ENCODE measurements around the gene DNAH3.
"Not testable (repeated sequence)": the region's sequence is repeated elsewhere in the genome, so short reads cannot be mapped to it uniquely, and the experiment has no call there.

DNAH3 gene

DNA sequence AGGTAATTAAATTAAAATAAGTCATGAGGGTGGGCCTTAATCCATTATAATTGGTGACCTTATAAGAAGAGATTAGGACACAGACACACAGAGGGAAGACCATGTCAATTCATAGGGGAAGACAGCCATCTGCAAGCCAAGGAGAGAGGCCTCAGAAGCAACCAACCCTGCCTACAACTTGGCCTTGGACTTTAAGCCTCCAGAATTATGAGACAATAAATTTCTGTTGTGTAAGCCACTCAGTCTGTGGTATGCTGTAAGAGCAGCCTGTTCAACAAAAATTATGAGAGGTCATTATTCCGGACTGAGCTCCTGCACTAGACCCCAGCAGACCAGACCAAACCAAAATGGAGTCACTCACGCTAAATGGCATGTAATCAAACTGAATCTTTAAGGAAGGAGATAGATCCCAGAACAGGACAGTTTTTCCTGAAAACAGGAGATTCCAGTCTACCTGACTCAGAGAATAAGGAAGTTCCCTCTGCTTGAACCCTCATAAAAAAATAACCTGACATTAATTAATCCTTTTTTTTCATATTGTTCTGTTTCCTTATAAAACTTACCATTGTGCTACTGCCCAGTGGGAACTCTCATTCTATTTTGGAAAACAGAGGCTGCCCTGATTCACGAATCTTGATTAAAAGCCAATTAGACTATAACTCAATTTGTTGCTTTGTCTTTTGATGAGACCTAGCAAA, 74.3 kb downstream of the DNAH3 start:
- H3K4me3 ChIP-seq (ENCODE audit: low read depth, low read length), result no peak overlapping the region

DNA sequence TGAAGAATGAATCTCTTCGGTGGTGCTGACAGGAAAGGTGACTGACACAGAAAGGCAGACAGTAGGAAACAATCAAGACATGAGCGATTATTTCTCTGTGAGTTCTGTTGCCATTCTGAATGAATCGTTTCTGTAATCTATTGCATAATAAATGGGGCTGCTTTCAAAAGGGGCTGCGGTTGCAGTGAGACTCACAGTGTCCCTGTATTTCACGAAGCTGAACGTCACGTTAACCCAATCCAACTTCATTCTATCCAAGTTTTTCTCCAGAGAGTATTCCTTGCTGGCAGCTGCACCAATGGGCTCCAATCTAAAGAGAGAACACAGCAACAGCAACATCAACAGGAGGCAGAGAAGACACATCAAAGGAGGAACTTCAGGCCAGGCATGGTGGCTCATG, 75.4 kb downstream of the DNAH3 start:
- no peak overlapping the region for H3K4me3 ChIP-seq (ENCODE audit: low read depth, low read length)

DNA sequence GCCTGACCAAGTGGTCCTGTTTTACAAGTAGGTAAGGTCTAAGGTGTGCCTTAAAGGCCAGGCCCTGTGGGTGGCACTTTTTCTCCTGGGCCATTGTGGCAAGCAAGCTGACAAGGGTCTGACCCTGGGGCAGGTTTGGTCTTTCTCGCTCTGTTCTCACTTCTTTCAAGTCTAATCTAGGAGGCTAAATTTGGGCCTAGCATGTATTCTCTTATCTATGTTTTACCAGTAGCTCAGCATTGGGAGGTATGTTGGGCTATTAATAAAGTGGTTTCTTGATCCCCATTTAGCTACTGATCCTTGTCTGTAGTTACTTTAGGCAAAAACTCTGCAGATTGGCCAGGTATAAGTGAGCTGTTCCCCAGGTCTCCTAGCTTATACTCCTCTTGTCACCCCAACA, 77.7 kb downstream of the DNAH3 start:
- H3K4me3 ChIP-seq (ENCODE audit: low read depth, low read length), result no peak overlapping the region

DNA sequence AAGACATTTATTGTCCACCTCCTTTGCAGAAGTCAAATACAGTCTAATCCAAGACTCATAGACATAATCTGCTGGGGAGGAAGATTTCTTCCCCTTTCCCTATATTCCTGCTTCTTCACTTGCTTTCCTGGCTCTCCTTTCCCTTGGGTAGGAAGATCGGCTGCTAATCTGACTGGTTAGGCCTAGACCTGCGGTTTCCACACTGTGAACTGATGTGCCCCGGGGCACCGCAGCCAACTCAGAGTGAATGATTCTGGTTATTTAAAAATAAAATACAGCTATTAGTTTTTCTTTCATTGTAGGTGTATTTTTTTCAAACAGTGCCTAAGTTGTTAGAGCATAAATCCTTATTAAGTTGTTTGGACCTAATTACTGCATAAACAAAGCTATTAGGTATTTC, 78.9 kb downstream of the DNAH3 start:
- no peak overlapping the region for H3K4me3 ChIP-seq (ENCODE audit: low read depth, low read length)

DNA sequence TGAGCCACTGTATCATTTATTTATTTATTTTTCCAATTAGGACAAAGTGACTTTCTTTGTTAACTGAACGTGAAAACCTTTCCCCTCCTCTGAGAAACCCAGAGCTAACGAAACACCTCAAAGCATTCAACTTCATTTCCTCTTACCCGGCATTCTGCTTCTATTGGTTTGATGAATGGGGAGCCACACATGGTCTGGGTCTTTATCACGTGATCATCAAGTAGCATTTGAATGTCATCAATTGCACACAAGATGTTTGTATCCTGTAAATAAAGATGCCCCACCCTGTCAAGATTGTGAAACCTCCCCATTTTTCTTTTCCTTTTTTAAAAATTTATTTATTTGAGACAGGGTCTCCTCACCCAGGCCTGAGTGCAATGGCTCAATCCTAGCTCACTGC, 80.1 kb downstream of the DNAH3 start:
- no peak overlapping the region for H3K4me3 ChIP-seq (ENCODE audit: low read depth, low read length)

DNA sequence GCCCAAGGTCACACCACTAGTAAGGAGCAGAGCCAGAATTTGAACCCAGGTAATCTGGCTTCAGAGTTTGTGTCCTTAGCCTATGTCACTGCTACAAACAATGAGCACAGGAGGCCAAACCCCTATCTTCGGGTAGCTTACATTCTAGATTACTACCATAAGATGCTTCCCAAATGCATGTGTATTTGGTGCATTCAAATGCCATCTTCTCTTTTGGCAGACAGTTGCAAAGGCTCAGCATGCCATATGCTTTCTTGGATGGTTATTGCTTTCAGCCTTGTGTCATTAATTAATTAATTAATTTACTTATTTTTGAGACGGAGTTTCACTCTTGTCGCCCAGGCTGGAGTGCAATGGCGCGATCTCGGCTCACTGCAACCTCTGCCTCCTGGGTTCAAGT, 80.7 kb downstream of the DNAH3 start:
- no peak overlapping the region for H3K4me3 ChIP-seq (ENCODE audit: low read depth, low read length)

DNA sequence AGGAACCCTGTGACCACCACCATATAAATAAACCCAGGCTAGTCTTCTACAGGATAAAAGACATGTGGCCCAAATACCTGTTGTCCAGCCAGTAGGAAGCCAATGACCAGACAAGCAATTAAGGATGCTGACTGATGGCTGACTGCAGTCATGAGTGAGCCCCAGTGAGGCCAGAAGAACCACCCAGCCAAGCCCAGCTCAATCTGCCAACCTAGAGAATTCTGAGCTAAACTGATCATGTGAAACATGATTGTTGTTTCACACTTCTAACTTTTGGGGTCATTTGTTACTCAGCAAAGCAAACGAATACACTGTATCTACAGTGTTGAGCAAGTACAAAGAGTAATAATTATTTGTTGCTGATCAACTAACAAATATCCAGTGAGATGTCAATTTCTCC, 86.4 kb downstream of the DNAH3 start:
- no peak overlapping the region for H3K4me3 ChIP-seq (ENCODE audit: low read depth, low read length)

DNA sequence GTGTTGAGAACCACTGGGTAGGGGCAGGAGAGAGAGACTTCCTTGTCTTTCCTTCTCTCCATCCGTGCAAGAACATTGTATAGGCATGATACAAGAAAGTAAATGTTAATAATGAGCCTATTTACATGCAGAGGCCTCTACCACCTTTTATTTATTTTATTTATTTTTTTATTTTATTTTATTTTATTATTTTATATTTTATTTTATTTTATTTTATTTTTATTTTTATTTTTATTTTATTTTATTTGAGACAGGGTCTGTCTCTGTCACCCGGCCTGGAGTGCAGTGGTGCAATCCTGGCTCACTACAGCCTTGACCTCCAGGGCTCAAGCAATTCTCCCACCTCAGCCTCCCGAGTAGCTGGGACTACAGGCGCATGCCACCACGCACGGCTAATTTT, 87.3 kb downstream of the DNAH3 start:
- H3K4me3 ChIP-seq (ENCODE audit: low read depth, low read length), result not testable (repeated sequence)

DNA sequence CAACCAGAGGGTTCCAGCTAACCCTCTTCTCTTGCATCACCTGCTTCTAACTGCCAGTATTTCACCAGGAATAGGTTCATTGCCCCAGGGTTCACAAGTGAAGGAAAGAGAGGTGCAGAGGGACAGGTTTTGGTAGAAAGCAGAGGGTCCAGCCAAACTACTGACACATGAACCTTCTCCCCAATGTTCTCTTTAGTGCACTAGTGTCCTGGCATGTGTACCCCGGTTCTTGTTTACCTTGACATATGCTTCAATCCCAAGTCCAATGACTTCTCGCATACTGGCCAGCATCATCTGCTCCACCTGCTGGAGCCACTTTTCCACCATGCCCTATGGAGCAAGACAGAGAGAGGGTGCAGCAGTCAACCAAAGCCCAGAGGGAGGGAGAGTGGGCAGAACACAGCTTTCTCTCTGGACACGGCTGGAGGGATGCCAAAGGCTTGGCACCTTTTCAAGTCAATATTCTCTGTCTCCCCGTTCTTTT, 90.6 kb downstream of the DNAH3 start:
- H3K4me3 ChIP-seq (ENCODE audit: low read depth, low read length), result no peak overlapping the region

DNA sequence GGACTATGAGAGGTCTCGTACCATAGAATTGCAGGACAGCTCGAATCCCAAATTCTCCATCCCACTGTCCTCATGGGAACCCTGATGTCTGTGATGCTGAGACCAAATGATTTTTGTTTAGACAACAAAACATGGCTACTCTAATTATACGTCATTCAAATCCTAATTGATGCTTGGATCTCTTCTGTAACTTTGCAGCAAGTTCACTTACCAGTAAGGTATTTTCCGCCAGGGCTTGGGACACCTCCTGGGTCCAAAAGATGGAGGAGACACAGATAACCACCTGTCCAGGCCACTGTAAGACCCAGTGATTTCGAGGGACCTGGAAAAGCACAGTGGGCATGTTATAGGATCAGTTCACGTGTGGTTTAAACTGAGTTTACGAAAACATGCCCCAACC, 92.8 kb downstream of the DNAH3 start:
- H3K4me3 ChIP-seq (ENCODE audit: low read depth, low read length), result no peak overlapping the region

DNA sequence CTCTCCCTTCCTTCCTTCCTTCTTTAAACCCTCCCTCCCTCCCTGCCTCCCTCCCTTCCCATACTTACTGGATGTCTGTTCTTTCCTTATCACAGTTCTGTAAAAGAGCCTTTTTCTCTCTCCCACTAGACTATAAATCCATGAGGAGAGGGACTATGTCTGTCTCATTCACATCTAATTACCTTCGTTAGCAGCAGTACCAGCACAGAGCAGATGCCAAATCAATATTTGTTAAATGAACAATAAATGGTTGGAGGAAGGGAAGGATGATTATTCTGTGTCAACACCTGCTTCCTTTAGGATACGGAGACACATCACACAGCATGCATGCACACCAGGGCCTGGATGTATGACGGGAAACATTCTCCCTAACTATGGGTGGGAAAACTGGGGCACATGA, 94.2 kb downstream of the DNAH3 start:
- no peak overlapping the region for H3K4me3 ChIP-seq (ENCODE audit: low read depth, low read length)

DNA sequence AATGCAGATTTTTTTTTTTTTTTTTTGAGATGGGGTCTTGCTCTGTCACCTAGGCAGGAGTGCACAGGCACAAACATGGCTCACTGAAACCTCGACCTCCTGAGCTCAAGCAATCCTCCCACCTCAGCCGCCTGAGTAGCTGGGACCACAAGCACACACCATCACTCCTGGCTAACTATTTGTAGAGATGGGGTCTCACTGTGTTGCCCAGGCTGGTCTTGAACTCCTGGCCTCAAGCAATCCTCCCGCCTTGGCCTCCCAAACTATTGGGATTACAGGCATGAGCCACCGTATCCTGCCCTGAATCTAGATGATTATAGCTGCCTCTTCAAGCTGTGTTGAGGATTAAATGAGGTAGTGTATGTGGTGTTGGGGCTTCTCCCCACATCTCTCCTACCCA, 94.9 kb downstream of the DNAH3 start:
- H3K4me3 ChIP-seq (ENCODE audit: low read depth, low read length), result not testable (repeated sequence)

DNA sequence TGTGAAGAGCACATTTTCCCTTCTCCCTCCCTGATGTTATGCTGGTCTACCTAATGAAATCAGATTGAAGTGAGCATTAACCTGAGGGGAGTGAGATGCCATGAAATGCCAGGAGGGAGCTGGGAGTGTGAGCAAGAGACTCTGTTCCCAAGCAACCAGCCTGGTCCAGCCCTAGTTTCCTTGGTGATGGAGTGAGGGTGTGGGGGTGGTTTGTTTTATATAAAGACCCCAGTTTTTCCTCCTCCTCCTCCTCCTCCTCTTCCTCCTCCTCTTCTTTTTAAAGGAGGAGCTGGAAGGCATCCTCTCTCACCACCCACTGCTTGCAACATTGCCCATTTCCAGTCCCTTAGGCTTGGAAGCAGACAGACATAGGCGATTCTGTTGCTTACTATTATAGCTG, 97.1 kb downstream of the DNAH3 start:
- no peak overlapping the region for H3K4me3 ChIP-seq (ENCODE audit: low read depth, low read length)

DNA sequence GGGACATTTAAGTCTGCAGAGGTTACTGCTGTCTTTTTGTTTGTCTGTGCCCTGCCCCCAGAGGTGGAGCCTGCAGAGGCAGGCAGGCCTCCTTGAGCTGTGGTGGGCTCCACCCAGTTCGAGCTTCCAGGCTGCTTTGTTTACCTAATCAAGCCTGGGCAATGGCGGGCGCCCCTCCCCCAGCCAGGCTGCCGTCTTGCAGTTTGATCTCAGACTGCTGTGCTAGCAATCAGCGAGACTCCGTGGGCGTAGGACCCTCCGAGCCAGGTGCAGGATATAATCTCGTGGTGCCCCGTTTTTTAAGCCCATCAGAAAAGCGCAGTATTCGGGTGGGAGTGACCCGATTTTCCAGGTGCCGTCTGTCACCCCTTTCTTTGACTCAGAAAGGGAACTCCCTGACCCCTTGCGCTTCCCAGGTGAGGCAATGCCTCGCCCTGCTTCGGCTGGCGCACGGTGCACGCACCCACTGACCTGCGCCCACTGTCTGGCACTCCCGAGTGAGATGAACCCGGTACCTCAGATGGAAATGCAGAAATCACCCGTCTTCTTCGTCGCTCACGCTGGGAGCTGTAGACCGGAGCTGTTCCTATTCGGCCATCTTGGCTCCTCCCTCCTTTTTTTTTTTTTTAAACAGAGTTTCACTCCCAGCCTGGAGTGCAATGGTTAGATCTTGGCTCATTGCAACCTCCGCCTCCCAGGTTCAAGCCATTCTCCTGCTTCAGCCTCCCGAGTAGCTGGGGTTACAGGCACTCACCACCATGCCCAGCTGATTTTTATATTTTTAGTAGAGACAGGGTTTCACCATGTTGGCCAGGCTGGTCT, 102.3 kb downstream of the DNAH3 start:
- H3K4me3 ChIP-seq (ENCODE audit: low read depth, low read length), result not testable (repeated sequence)

DNA sequence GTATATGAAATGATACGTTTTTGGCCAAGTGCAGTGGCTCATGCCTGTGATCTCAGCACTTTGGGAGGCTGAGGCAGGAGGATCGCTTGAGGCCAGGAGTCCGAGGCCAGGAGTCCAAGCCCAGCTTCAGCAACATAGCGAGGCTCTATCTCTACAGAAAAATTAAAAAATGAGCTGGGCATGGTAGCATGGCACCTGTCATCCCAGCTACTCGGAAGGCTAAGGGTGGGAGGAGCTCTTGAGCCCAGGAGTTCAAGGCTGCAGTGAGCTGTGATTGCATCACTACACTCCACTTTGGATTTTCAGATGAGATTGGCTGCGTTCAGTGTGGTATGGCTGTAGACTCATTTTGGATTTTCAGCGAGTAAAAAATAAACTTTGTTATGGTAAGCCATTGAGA, 112.4 kb downstream of the DNAH3 start:
- H3K4me3 ChIP-seq (ENCODE audit: low read depth, low read length), result no peak overlapping the region

DNA sequence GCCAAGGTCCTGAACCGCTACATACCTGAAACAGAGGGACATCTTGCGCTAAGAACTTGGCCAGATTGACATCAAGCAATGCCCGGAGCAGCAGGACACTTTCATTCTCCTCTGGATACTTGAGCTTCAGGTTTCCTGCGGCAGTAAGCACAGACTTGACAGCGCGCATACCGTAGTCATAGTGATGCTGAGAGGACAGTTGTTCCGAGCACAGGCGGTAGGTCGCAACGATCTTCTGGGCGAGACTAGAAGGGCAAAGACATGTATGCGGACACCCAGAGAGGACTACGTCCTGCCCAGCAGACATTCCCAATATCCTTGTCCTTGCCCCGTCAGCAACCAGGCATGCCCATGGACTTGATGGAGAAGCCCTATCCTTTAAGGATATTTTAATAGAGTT, 112.9 kb downstream of the DNAH3 start:
- H3K4me3 ChIP-seq (ENCODE audit: low read depth, low read length), result no peak overlapping the region

DNA sequence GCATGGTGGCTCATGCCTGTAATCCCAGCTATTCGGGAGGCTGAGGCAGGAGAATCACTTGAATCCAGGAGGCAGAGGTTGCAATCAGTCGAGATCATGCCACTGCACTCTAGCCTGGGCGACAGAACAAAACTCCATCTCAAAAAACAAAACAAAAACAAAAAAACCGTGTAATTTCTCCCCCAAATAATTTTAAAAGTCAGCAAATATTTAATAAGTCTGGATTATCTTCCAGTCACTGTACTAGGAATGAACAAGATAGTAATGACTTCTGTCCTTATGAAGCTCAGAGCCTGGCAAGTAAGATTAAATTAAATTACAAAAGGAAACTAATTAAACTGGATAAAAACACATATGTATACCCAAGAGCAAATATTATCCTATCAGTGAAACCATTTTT, 113.5 kb downstream of the DNAH3 start:
- no peak overlapping the region for H3K4me3 ChIP-seq (ENCODE audit: low read depth, low read length)

DNA sequence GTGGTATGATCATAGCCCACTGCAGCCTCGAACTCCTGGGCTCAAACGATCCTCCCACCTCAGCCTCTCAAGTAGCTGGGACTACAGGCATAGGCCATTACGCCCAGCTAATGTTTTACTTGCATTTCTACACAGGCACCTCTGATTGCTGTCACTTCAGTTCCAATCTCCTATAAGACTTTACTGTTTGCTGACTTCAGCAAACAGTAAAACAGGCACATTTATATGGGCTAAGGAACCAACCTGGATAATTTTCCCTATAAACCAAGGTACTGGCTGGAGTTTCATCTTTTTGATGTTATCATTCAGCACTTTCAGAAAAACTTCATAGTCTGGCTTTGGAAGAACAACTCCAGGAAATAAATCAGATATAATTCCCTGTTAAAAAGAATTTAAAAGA, 114.2 kb downstream of the DNAH3 start:
- H3K4me3 ChIP-seq (ENCODE audit: low read depth, low read length), result no peak overlapping the region

DNA sequence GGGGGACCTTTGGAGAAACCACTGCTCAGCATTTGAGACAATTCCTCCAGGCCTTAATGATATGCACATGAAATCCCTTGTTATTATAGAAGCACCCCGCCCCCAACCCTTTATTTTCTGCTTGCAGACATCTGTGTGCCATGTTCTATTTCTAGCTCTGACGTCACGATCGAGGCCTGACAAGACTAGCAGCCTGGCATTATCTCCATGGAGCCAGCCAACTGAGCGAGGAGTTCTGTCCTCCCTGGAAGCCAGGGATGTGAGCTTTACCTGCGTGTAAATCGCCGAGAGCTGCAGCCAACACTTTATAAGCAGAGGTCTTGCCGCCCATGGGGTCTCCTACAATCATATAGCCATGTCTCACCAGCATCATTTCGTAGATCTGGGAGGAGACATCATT, 116.9 kb downstream of the DNAH3 start:
- H3K4me3 ChIP-seq (ENCODE audit: low read depth, low read length), result no peak overlapping the region

DNA sequence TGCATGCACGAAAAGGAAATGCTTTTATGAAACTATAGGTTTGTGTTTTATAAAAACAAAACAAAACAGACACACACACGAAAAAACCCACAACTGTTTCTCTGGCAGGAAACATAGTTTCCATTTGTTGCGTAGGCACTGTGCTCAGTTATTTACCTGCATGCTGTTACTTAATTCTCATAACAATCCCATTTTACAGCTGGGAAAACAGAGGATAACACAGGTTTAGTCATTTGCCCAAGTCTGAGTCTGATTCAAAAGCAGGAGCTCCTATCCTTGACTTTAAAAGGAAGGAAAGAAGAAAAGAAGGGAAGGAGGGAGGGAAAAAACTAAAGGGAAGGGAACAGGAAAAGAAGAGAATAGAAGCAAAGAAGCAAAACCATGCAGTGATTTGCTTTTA, 117.4 kb downstream of the DNAH3 start:
- H3K4me3 ChIP-seq (ENCODE audit: low read depth, low read length), result no peak overlapping the region

DNA sequence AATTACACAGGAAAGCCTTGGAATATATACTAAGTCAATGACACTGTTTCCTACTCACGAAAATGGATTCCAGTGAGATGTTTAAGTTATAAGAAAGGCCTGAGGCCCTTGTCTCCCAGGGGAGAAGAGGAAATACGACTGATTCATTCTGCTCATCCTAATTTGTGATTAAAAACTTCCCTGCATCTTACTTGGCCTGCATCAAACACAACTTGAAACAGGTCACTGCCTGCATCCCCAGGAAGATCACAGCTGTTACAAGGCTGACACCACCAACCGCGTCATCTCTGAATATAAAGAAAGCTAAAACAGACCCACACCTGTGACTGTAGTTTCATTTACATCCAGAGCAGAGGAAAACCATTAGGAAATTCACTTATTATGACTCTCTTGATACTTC, 121.9 kb downstream of the DNAH3 start:
- no peak overlapping the region for H3K4me3 ChIP-seq (ENCODE audit: low read depth, low read length)

DNA sequence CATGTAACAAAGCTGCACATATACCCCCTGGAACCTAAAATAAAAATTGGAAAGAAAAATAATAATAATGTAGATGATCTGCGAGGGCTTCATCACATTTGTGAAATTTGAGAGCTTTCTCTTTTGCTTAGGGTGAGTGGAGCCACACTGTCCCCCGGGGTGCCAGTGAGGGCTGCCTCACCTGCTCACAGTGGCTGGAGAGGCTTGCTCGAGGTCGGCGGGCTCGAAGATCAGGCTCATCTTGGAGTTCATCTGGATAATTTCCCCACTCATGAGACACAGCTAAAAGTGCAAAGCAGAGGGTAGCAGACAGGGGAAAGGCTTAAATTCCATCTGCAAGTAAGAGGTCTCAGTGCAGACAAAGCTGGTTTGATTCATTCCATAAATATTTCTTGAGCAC, 123.8 kb downstream of the DNAH3 start:
- no peak overlapping the region for H3K4me3 ChIP-seq (ENCODE audit: low read depth, low read length)

All from iPS-11a (cell line).